ENCODE data around the gene SH3GL2.
"Not testable (repeated sequence)": the region's sequence is repeated elsewhere in the genome, so short reads cannot be mapped to it uniquely, and the experiment has no call there.

Gene SH3GL2

GRCh38 chr9:17739736-17740135 lies 160.9 kb downstream of the SH3GL2 start:
- no peaks in the 10 kb centered on the region for H3K27me3 ChIP-seq (ENCODE audit: control insufficient read depth, insufficient read depth, low read length)
- H3K9ac ChIP-seq (ENCODE audit: low read length) = no peak overlapping the region
- H3K4me1 ChIP-seq (ENCODE audit: control insufficient read depth, insufficient read depth, low read length) = peaks cover 5% of the 10 kb centered on the region; the same call in 1 of the 2 replicates
- H3K9me3 ChIP-seq (ENCODE audit: control insufficient read depth, insufficient read depth, low read depth, low read length) = no peaks in the 10 kb centered on the region
- H3K4me3 ChIP-seq (ENCODE audit: low read depth, low read length) = no peak overlapping the region
- H3K27ac ChIP-seq (ENCODE audit: low read depth, low read length) = no peak overlapping the region
- H3K36me3 ChIP-seq (ENCODE audit: control insufficient read depth, insufficient read depth, low read length) = no peaks in the 10 kb centered on the region

- Histone ChIP-seq H3K9ac (ENCODE audit: low read length) (no peak overlapping the region), H3K4me3 (ENCODE audit: low read depth, low read length) (no peak overlapping the region), H3K27me3 (ENCODE audit: control insufficient read depth, insufficient read depth, low read length) (no peaks in the 10 kb centered on the region), H3K27ac (ENCODE audit: low read depth, low read length) (no peak overlapping the region), H3K36me3 (ENCODE audit: control insufficient read depth, insufficient read depth, low read length) (no peaks in the 10 kb centered on the region), H3K4me1 (ENCODE audit: control insufficient read depth, insufficient read depth, low read length) (peaks cover 5% of the 10 kb centered on the region; the same call in 1 of the 2 replicates), H3K9me3 (ENCODE audit: control insufficient read depth, insufficient read depth, low read depth, low read length) (no peaks in the 10 kb centered on the region)
These were observed 163.2 kb downstream of the SH3GL2 start for GRCh38 chr9:17742067-17742466.

GRCh38 chr9:17744786-17745185 lies 165.9 kb downstream of the SH3GL2 start:
- H3K4me1 ChIP-seq (ENCODE audit: control insufficient read depth, insufficient read depth, low read length) = peaks cover 5% of the 10 kb centered on the region; the same call in 1 of the 2 replicates
- no peaks in the 10 kb centered on the region for H3K36me3 ChIP-seq (ENCODE audit: control insufficient read depth, insufficient read depth, low read length)
- H3K9me3 ChIP-seq (ENCODE audit: control insufficient read depth, insufficient read depth, low read depth, low read length) = no peaks in the 10 kb centered on the region
- H3K9ac ChIP-seq (ENCODE audit: low read length) = no peak overlapping the region
- no peak overlapping the region for H3K4me3 ChIP-seq (ENCODE audit: low read depth, low read length)
- no peak overlapping the region for H3K27ac ChIP-seq (ENCODE audit: low read depth, low read length)
- H3K27me3 ChIP-seq (ENCODE audit: control insufficient read depth, insufficient read depth, low read length) = no peaks in the 10 kb centered on the region; the same call in 1 of the 2 replicates

- Histone ChIP-seq H3K9me3 (ENCODE audit: control insufficient read depth, insufficient read depth, low read depth, low read length) (no peaks in the 10 kb centered on the region), H3K4me1 (ENCODE audit: control insufficient read depth, insufficient read depth, low read length) (no peaks in the 10 kb centered on the region), H3K4me3 (ENCODE audit: low read depth, low read length) (no peak overlapping the region), H3K27ac (ENCODE audit: low read depth, low read length) (no peak overlapping the region), H3K9ac (ENCODE audit: low read length) (no peak overlapping the region), H3K27me3 (ENCODE audit: control insufficient read depth, insufficient read depth, low read length) (no peaks in the 10 kb centered on the region; the same call in 1 of the 2 replicates), H3K36me3 (ENCODE audit: control insufficient read depth, insufficient read depth, low read length) (no peaks in the 10 kb centered on the region)
These were observed 171.4 kb downstream of the SH3GL2 start for GRCh38 chr9:17750269-17750668.

- H3K4me3 ChIP-seq (ENCODE audit: low read depth, low read length) = no peak overlapping the region
- H3K9ac ChIP-seq (ENCODE audit: low read length) = no peak overlapping the region
- H3K27ac ChIP-seq (ENCODE audit: low read depth, low read length) = no peak overlapping the region
- no peaks in the 10 kb centered on the region for H3K4me1 ChIP-seq (ENCODE audit: control insufficient read depth, insufficient read depth, low read length)
- H3K27me3 ChIP-seq (ENCODE audit: control insufficient read depth, insufficient read depth, low read length) = no peaks in the 10 kb centered on the region; the same call in 1 of the 2 replicates
- no peaks in the 10 kb centered on the region for H3K36me3 ChIP-seq (ENCODE audit: control insufficient read depth, insufficient read depth, low read length)
- H3K9me3 ChIP-seq (ENCODE audit: control insufficient read depth, insufficient read depth, low read depth, low read length) = no peaks in the 10 kb centered on the region
These were observed 172.6 kb downstream of the SH3GL2 start for GRCh38 chr9:17751486-17751885.

- no peak overlapping the region for H3K9ac ChIP-seq (ENCODE audit: low read length)
- H3K36me3 ChIP-seq (ENCODE audit: control insufficient read depth, insufficient read depth, low read length) = no peaks in the 10 kb centered on the region
- H3K27me3 ChIP-seq (ENCODE audit: control insufficient read depth, insufficient read depth, low read length) = no peaks in the 10 kb centered on the region; the same call in 1 of the 2 replicates
- no peaks in the 10 kb centered on the region for H3K9me3 ChIP-seq (ENCODE audit: control insufficient read depth, insufficient read depth, low read depth, low read length)
- H3K4me3 ChIP-seq (ENCODE audit: low read depth, low read length) = no peak overlapping the region
- no peaks in the 10 kb centered on the region for H3K4me1 ChIP-seq (ENCODE audit: control insufficient read depth, insufficient read depth, low read length)
- no peak overlapping the region for H3K27ac ChIP-seq (ENCODE audit: low read depth, low read length)
These were observed 173.2 kb downstream of the SH3GL2 start for GRCh38 chr9:17752021-17752420.

GRCh38 chr9:17757816-17758215 lies 178.9 kb downstream of the SH3GL2 start:
- H3K9me3 ChIP-seq (ENCODE audit: control insufficient read depth, insufficient read depth, low read depth, low read length) = no peaks in the 10 kb centered on the region
- H3K9ac ChIP-seq (ENCODE audit: low read length) = no peak overlapping the region
- no peaks in the 10 kb centered on the region for H3K36me3 ChIP-seq (ENCODE audit: control insufficient read depth, insufficient read depth, low read length)
- H3K4me3 ChIP-seq (ENCODE audit: low read depth, low read length) = no peak overlapping the region
- no peak overlapping the region for H3K27ac ChIP-seq (ENCODE audit: low read depth, low read length)
- H3K27me3 ChIP-seq (ENCODE audit: control insufficient read depth, insufficient read depth, low read length) = no peaks in the 10 kb centered on the region
- no peaks in the 10 kb centered on the region for H3K4me1 ChIP-seq (ENCODE audit: control insufficient read depth, insufficient read depth, low read length)

- Histone ChIP-seq H3K27me3 (ENCODE audit: control insufficient read depth, insufficient read depth, low read length) (no peaks in the 10 kb centered on the region), H3K27ac (ENCODE audit: low read depth, low read length) (no peak overlapping the region), H3K9ac (ENCODE audit: low read length) (no peak overlapping the region), H3K36me3 (ENCODE audit: control insufficient read depth, insufficient read depth, low read length) (no peaks in the 10 kb centered on the region), H3K9me3 (ENCODE audit: control insufficient read depth, insufficient read depth, low read depth, low read length) (no peaks in the 10 kb centered on the region), H3K4me3 (ENCODE audit: low read depth, low read length) (no peak overlapping the region), H3K4me1 (ENCODE audit: control insufficient read depth, insufficient read depth, low read length) (no peaks in the 10 kb centered on the region)
These were observed 181.4 kb downstream of the SH3GL2 start for GRCh38 chr9:17760250-17760649.

- H3K9me3 ChIP-seq (ENCODE audit: control insufficient read depth, insufficient read depth, low read depth, low read length) = no peaks in the 10 kb centered on the region
- no peak overlapping the region for H3K27ac ChIP-seq (ENCODE audit: low read depth, low read length)
- H3K36me3 ChIP-seq (ENCODE audit: control insufficient read depth, insufficient read depth, low read length) = no peaks in the 10 kb centered on the region
- no peaks in the 10 kb centered on the region for H3K27me3 ChIP-seq (ENCODE audit: control insufficient read depth, insufficient read depth, low read length)
- no peaks in the 10 kb centered on the region for H3K4me1 ChIP-seq (ENCODE audit: control insufficient read depth, insufficient read depth, low read length)
- no peak overlapping the region for H3K4me3 ChIP-seq (ENCODE audit: low read depth, low read length)
- H3K9ac ChIP-seq (ENCODE audit: low read length) = no peak overlapping the region
These were observed 183.3 kb downstream of the SH3GL2 start for GRCh38 chr9:17761984-17762676.

- Histone ChIP-seq H3K9ac (ENCODE audit: low read length) (no peak overlapping the region), H3K4me1 (ENCODE audit: control insufficient read depth, insufficient read depth, low read length) (no peaks in the 10 kb centered on the region), H3K9me3 (ENCODE audit: control insufficient read depth, insufficient read depth, low read depth, low read length) (no peaks in the 10 kb centered on the region), H3K27ac (ENCODE audit: low read depth, low read length) (no peak overlapping the region), H3K27me3 (ENCODE audit: control insufficient read depth, insufficient read depth, low read length) (no peaks in the 10 kb centered on the region), H3K4me3 (ENCODE audit: low read depth, low read length) (no peak overlapping the region), H3K36me3 (ENCODE audit: control insufficient read depth, insufficient read depth, low read length) (no peaks in the 10 kb centered on the region)
These were observed 185.4 kb downstream of the SH3GL2 start for GRCh38 chr9:17764306-17764705.

- not testable (repeated sequence) for H3K9ac ChIP-seq (ENCODE audit: low read length); H3K27me3 ChIP-seq (ENCODE audit: control insufficient read depth, insufficient read depth, low read length); H3K4me1 ChIP-seq (ENCODE audit: control insufficient read depth, insufficient read depth, low read length); H3K36me3 ChIP-seq (ENCODE audit: control insufficient read depth, insufficient read depth, low read length); H3K4me3 ChIP-seq (ENCODE audit: low read depth, low read length); H3K9me3 ChIP-seq (ENCODE audit: control insufficient read depth, insufficient read depth, low read depth, low read length); H3K27ac ChIP-seq (ENCODE audit: low read depth, low read length)
These were observed 186.3 kb downstream of the SH3GL2 start for GRCh38 chr9:17765131-17765530.
